HG02610 (cell line): ENCODE results near the gene ABCB10.
"Not testable (repeated sequence)": the region's sequence is repeated elsewhere in the genome, so short reads cannot be mapped to it uniquely, and the experiment has no call there.

Source experiments
- ATAC-seq: cut with Tn5 transposase; IDR thresholded peaks from one replicate; pipeline ENCODE4 v1.9.1; 2021; ENCODE audit warnings: mild to moderate bottlenecking, moderate library complexity; ENCODE audit not compliant: unreplicated experiment

The ABCB10 gene

GRCh38 chr1:229539863-229540506 lies 18.5 kb downstream of the ABCB10 start:
- ATAC-seq, result no peak

- ATAC-seq, result no peak
Observed at GRCh38 chr1:229538945-229539344, 19.6 kb downstream of the ABCB10 start.

GRCh38 chr1:229537894-229538293 lies 20.6 kb downstream of the ABCB10 start:
- no peak for ATAC-seq

- no peak for ATAC-seq
Observed at GRCh38 chr1:229536982-229537381, 21.5 kb downstream of the ABCB10 start.

GRCh38 chr1:229535230-229535629 lies 23.3 kb downstream of the ABCB10 start:
- ATAC-seq, result no peak

- no peak for ATAC-seq
Observed at GRCh38 chr1:229531326-229531725, 27.2 kb downstream of the ABCB10 start.

GRCh38 chr1:229529639-229530038 lies 28.9 kb downstream of the ABCB10 start:
- no peak for ATAC-seq

- no peak for ATAC-seq
Observed at GRCh38 chr1:229526695-229527094, 31.8 kb downstream of the ABCB10 start.

GRCh38 chr1:229523052-229523451 lies 35.5 kb downstream of the ABCB10 start:
- ATAC-seq, result no peak

GRCh38 chr1:229514578-229515275 lies 43.8 kb downstream of the ABCB10 start:
- ATAC-seq, result peak; percentile 61

- not testable (repeated sequence) for ATAC-seq
Observed at GRCh38 chr1:229511625-229512024, 46.9 kb downstream of the ABCB10 start.

GRCh38 chr1:229511201-229511600 lies 47.3 kb downstream of the ABCB10 start:
- ATAC-seq, result not testable (repeated sequence)

GRCh38 chr1:229509576-229509975 lies 48.9 kb downstream of the ABCB10 start:
- ATAC-seq, result no peak

GRCh38 chr1:229508823-229509337 lies 49.6 kb downstream of the ABCB10 start:
- ATAC-seq, result no peak

GRCh38 chr1:229507951-229508822 lies 50.3 kb downstream of the ABCB10 start, which contains the start of gene NUP133:
Gene NUP133, minus strand, starts transcription at chr1:229508341. Its CDS starts 92 bp downstream, at chr1:229508249.
- ATAC-seq, result peak; percentile 92

- peak; percentile 1 for ATAC-seq
Observed at GRCh38 chr1:229507502-229507901, 51.0 kb downstream of the ABCB10 start.

- no peak for ATAC-seq
Observed at GRCh38 chr1:229506633-229507032, 51.9 kb downstream of the ABCB10 start.

GRCh38 chr1:229495782-229496181 lies 62.7 kb downstream of the ABCB10 start:
- no peak for ATAC-seq

GRCh38 chr1:229487181-229487580 lies 71.3 kb downstream of the ABCB10 start:
- ATAC-seq, result no peak

GRCh38 chr1:229485318-229485717 lies 73.2 kb downstream of the ABCB10 start:
- ATAC-seq, result no peak

- ATAC-seq, result no peak
Observed at GRCh38 chr1:229482511-229482910, 76.0 kb downstream of the ABCB10 start.
